ENCODE results near the gene E2F4. TPM values are rescaled to one million over a fixed set of nuclear protein-coding genes. Genes with fewer than 3 reads are reported as not detected.

Gene E2F4
- total and polyA plus RNA-seq, 9 of the 15 experiments (the other 6 are each of a cell fraction or from before 2014, with no cell fraction given): 9.7 to 139 (median 106) TPM

DNA sequence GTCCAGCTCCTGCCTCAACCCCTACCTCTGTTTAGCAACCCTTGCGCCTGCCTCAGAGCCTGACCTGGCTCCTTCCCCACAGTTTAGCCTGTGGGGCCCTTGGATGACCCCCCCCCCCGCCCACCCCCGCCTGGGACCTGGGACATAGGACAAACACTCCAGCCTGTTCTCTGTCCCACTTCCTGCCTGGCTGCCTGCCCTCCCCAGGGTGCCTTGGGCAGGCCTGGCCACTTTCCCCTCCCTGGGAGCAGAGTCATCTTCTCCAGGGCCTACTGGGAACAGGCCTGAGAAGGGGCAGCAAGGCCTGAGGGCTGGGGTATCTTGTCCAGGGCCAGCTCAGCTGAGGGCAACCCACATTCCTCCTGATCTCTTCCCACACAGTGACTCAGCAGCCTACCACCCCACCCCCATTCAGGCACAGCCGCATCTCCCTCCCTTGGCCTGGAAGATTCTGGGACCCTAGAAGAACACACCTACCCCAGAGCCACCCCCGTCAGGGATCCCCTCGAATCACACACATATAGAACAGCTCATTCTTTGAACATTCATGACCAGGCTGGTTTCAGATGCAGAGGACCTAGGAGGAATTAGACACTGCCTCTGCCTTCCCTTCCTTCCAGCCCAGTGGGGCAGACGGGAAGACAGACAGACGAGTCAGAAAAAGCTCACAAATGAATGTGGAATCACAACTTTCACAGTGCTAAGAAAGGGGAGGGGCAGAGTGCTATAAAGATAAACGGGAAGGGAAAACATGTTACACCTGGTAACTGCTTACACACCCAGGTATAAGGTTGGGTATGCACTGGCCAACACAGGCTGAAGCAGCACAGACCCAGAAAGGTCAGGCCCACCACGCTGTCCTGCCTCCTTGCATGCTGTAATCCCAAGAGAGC, 49.3 kb downstream of the E2F4 start (continued):
- TF ChIP-seq HDAC3 (IDR thresholded peaks at IDR 0.05; ENCODE audit: borderline replicate concordance, partially characterized antibody) (no peak), IRF2 (CRISPR knock-in tag; IDR thresholded peaks at IDR 0.05) (no peak), FOXM1 (IDR thresholded peaks at IDR 0.05; ENCODE audit: low read depth) (no peak), FOXM1 (CRISPR knock-in tag; IDR thresholded peaks at IDR 0.05; ENCODE audit: low read depth) (no peak), ZC3H4 (CRISPR knock-in tag; IDR thresholded peaks at IDR 0.05; ENCODE audit: borderline replicate concordance) (no peak), CEBPG (CRISPR knock-in tag; IDR thresholded peaks at IDR 0.05) (no peak), CEBPG (tag; conservative IDR thresholded peaks at IDR 0.05 in 1 of 2, IDR thresholded peaks at IDR 0.05 in 1 of 2) (no peak), EP400 (IDR thresholded peaks at IDR 0.05) (peak; percentile 19; the same call in 1 of the 2 replicates), ZBED1 (IDR thresholded peaks at IDR 0.05) (no peak), ZNF134 (CRISPR knock-in tag; conservative IDR thresholded peaks at IDR 0.05) (no peak), NCOA2 (IDR thresholded peaks at IDR 0.05; ENCODE audit: partially characterized antibody in 2 of 2) (no peak), ZNF785 (CRISPR knock-in tag; IDR thresholded peaks at IDR 0.05) (no peak), ZBTB8A (IDR thresholded peaks at IDR 0.05; ENCODE audit: partially characterized antibody) (no peak), MEF2D (tag; conservative IDR thresholded peaks at IDR 0.05; ENCODE audit: low read depth) (no peak; the same call in 1 of the 2 replicates), BMI1 (IDR thresholded peaks at IDR 0.05; ENCODE audit: low read length) (no peak), ZKSCAN1 (IDR thresholded peaks at IDR 0.05; ENCODE audit: low read depth, low read length) (no peak), NFRKB (IDR thresholded peaks at IDR 0.05; ENCODE audit: low read depth) (peak; percentile 36; the same call in 1 of the 2 replicates), FUS (optimal IDR thresholded peaks at IDR 0.05; ENCODE audit: low read depth, low read length) (no peak), TGIF2 (CRISPR knock-in tag; IDR thresholded peaks at IDR 0.05) (no peak), CBX3 (IDR thresholded peaks at IDR 0.05; ENCODE audit: borderline replicate concordance in 1 of 2, low read length in 2 of 2) (no peak), LARP7 (IDR thresholded peaks at IDR 0.05) (no peak)
- TF ChIP-seq, protein P1, sequence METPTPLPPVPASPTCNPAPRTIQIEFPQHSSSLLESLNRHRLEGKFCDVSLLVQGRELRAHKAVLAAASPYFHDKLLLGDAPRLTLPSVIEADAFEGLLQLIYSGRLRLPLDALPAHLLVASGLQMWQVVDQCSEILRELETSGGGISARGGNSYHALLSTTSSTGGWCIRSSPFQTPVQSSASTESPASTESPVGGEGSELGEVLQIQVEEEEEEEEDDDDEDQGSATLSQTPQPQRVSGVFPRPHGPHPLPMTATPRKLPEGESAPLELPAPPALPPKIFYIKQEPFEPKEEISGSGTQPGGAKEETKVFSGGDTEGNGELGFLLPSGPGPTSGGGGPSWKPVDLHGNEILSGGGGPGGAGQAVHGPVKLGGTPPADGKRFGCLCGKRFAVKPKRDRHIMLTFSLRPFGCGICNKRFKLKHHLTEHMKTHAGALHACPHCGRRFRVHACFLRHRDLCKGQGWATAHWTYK (CRISPR knock-in tag; IDR thresholded peaks at IDR 0.05): no peak
- TF ChIP-seq, protein P2, sequence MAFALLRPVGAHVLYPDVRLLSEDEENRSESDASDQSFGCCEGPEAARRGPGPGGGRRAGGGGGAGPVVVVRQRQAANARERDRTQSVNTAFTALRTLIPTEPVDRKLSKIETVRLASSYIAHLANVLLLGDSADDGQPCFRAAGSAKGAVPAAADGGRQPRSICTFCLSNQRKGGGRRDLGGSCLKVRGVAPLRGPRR (CRISPR knock-in tag; IDR thresholded peaks at IDR 0.05): no peak
- TF ChIP-seq, protein P3, sequence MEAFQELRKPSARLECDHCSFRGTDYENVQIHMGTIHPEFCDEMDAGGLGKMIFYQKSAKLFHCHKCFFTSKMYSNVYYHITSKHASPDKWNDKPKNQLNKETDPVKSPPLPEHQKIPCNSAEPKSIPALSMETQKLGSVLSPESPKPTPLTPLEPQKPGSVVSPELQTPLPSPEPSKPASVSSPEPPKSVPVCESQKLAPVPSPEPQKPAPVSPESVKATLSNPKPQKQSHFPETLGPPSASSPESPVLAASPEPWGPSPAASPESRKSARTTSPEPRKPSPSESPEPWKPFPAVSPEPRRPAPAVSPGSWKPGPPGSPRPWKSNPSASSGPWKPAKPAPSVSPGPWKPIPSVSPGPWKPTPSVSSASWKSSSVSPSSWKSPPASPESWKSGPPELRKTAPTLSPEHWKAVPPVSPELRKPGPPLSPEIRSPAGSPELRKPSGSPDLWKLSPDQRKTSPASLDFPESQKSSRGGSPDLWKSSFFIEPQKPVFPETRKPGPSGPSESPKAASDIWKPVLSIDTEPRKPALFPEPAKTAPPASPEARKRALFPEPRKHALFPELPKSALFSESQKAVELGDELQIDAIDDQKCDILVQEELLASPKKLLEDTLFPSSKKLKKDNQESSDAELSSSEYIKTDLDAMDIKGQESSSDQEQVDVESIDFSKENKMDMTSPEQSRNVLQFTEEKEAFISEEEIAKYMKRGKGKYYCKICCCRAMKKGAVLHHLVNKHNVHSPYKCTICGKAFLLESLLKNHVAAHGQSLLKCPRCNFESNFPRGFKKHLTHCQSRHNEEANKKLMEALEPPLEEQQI (IDR thresholded peaks at IDR 0.05): no peak
- TF ChIP-seq, protein P4, sequence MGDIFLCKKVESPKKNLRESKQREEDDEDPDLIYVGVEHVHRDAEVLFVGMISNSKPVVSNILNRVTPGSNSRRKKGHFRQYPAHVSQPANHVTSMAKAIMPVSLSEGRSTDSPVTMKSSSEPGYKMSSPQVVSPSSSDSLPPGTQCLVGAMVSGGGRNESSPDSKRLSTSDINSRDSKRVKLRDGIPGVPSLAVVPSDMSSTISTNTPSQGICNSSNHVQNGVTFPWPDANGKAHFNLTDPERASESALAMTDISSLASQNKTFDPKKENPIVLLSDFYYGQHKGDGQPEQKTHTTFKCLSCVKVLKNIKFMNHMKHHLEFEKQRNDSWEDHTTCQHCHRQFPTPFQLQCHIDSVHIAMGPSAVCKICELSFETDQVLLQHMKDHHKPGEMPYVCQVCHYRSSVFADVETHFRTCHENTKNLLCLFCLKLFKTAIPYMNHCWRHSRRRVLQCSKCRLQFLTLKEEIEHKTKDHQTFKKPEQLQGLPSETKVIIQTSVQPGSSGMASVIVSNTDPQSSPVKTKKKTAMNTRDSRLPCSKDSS (IDR thresholded peaks at IDR 0.05; ENCODE audit: low read depth, partially characterized antibody): no peak
